ENCODE data around the gene PHLDA2.

PHLDA2 gene

DNA sequence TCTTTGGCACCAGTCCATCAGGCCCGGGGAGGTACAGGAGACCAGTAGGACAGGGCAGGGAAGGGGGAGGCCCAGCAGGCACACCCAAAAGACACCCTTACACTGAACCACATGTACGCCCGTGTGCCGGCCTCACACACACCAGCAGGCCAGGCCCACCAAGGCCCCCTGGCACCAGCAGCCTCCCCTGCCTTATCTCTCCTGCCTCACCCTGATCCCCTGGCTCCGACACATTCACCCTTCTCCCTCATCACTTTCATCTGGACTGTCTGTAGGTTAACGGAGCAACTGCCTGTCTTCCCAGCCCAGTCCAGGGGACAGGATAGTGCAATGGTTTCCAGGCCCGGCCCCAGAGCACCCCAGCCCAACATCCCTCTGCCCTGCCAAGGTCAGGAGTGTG lies 48.6 kb downstream of the PHLDA2 start:
- no peak overlapping the region for H2AFZ ChIP-seq (ENCODE audit: low read length)

DNA sequence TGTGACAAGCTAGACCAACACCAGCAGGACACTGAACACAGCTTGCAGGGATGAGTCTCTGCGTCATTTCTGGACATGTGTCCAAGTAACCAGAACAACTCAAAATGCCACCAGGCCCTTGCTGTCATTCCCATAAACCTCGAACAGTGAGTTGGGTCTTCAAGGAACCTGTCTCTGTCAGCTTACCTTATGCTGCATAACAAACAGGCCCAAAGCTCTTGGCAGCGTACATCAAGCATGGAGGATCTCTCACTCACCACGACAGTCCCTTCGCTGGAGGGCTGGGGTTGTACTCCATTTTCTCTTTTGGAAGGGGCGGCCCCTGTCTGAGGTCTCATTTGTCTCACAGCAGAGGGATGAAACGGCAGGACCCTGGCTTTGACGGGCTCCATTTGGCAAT lies 50.4 kb downstream of the PHLDA2 start:
- H3K9me3 ChIP-seq (replicated peaks; ENCODE audit: insufficient read depth, low read length) = no peaks in the 10 kb centered on the region
- no peak for DNase-seq
- H3K9ac ChIP-seq (ENCODE audit: low read length) = no peak overlapping the region
- H3K36me3 ChIP-seq (replicated peaks; ENCODE audit: insufficient read depth, low read length) = no peaks in the 10 kb centered on the region
- peaks cover 16% of the 10 kb centered on the region for H3K27me3 ChIP-seq (replicated peaks; ENCODE audit: insufficient read depth, low read length)
- no peak overlapping the region for H3K4me3 ChIP-seq (ENCODE audit: low read length)
- H2AFZ ChIP-seq (ENCODE audit: low read length) = no peak overlapping the region
- H3K27ac ChIP-seq (ENCODE audit: low read length) = no peak overlapping the region
- H3K4me2 ChIP-seq (ENCODE audit: low read depth, low read length) = no peak overlapping the region
- TF ChIP-seq EZH2 (optimal IDR thresholded peaks at IDR 0.05; ENCODE audit: low read depth, low read length) (no peak), CTCF (IDR thresholded peaks at IDR 0.05; ENCODE audit: low read length) (no peak), EZH2phosphoT487 (IDR thresholded peaks at IDR 0.05; ENCODE audit: low read length) (no peak)
- H3K79me2 ChIP-seq (ENCODE audit: low read length) = no peaks in the 10 kb centered on the region
- H4K20me1 ChIP-seq (ENCODE audit: insufficient read depth, low read length) = no peaks in the 10 kb centered on the region
- no peaks in the 10 kb centered on the region for H3K4me1 ChIP-seq (ENCODE audit: low read length)
- no peaks in the 10 kb centered on the region for H3K9me2 ChIP-seq (replicated peaks; ENCODE audit: insufficient read depth, low read length)
- 0 out of 2 replicates have a peak, but pooled peaks cover 9% of the 10 kb centered on the region for H3F3A ChIP-seq (ENCODE audit: insufficient read depth, low read length)

More for the DNA sequence above, 48.6 kb downstream of the PHLDA2 start:
- Histone ChIP-seq H3K9ac (ENCODE audit: low read length) (no peak overlapping the region), H3K79me2 (ENCODE audit: low read length) (no peaks in the 10 kb centered on the region), H3K9me3 (replicated peaks; ENCODE audit: insufficient read depth, low read length) (no peaks in the 10 kb centered on the region), H3K27me3 (replicated peaks; ENCODE audit: insufficient read depth, low read length) (peaks cover 17% of the 10 kb centered on the region), H3K4me3 (ENCODE audit: low read length) (no peak overlapping the region), H3K4me2 (ENCODE audit: low read depth, low read length) (no peak overlapping the region), H3K36me3 (replicated peaks; ENCODE audit: insufficient read depth, low read length) (no peaks in the 10 kb centered on the region), H3K4me1 (ENCODE audit: low read length) (no peaks in the 10 kb centered on the region), H4K20me1 (ENCODE audit: insufficient read depth, low read length) (no peaks in the 10 kb centered on the region), H3K27ac (ENCODE audit: low read length) (no peak overlapping the region), H3F3A (ENCODE audit: insufficient read depth, low read length) (0 out of 2 replicates have a peak, but pooled peaks cover 10% of the 10 kb centered on the region), H3K9me2 (replicated peaks; ENCODE audit: insufficient read depth, low read length) (no peaks in the 10 kb centered on the region)
- TF ChIP-seq EZH2 (optimal IDR thresholded peaks at IDR 0.05; ENCODE audit: low read depth, low read length) (no peak), CTCF (IDR thresholded peaks at IDR 0.05; ENCODE audit: low read length) (no peak), EZH2phosphoT487 (IDR thresholded peaks at IDR 0.05; ENCODE audit: low read length) (no peak)
- no peak for DNase-seq

All from MM.1S (cell line).